GM12878 (cell line): ENCODE measurements around the gene EIF3A. TPM values are rescaled to one million over a fixed set of nuclear protein-coding genes. Genes with fewer than 3 reads are reported as not detected.

ENCODE experiments used
- ATAC-seq: fragments of 200-7000 bp; cut with Tn5 transposase; 3 replicates; pipeline ENCODE4 v1.9.1; 2020; ENCODE audit warnings: mild to moderate bottlenecking, moderate library complexity
- BruUV-seq: library from RNA; stranded (reverse); fragments of 400-500 nt; replicated peaks from 2 replicates; lab custom pipeline; 2021; lab: Mats Ljungman, UMichigan
- CTCF ChIA-PET: fragments of 300-600 bp; sonication (Branson Sonifier 250); formaldehyde crosslinking; extraction: SDS; loops from one replicate; lab custom pipeline; 2021; ENCODE audit warnings: inconsistent platforms; lab: Yijun Ruan, JAX
- POLR2A ChIA-PET: fragments of 350-600 bp; formaldehyde crosslinking; extraction: SDS; loops from one replicate; lab custom pipeline; 2021; ENCODE audit warnings: inconsistent platforms; lab: Charles Lee
- RAD21 ChIA-PET: fragments of 300-600 bp; sonication (Branson Sonifier 250); formaldehyde crosslinking; loops from one replicate; lab custom pipeline; 2023; ENCODE audit warnings: antibody characterized with exemption; ENCODE audit not compliant: unreplicated experiment; lab: Charles Lee
- SMC1A ChIA-PET: fragments of 300-600 bp; sonication (Branson Sonifier 250); formaldehyde crosslinking; loops from one replicate; lab custom pipeline; 2023; ENCODE audit not compliant: unreplicated experiment, uncharacterized antibody; lab: Charles Lee
- DNase-seq: peaks from one replicate; pipeline ENCODE4 v3.0.0-alpha.2; 2011; ENCODE audit warnings: low read depth, low spot score
- FAIRE-seq: peaks from 3 replicates; lab custom pipeline; 2011; peaks lifted over from hg19 to GRCh38; lab: Jason Lieb, UNC
- H2AFZ ChIP-seq: 2 replicates; pipeline ENCODE4 v1.6.0; 2011; ENCODE audit warnings: low read depth, low read length, control low read depth; ENCODE audit not compliant: control insufficient read depth
- H3K27ac ChIP-seq: 2 replicates; pipeline ENCODE4 v1.5.1; 2011; ENCODE audit warnings: control low read depth; ENCODE audit not compliant: control insufficient read depth, insufficient read depth
- H3K27me3 ChIP-seq, 2 experiments: replicated peaks in 1 of 2; 2 replicates each; pipeline versions ENCODE4 v1.6.0 to v1.6.1; 2011; ENCODE audit warnings: low read length in 1 of 2; ENCODE audit not compliant: control insufficient read depth in 2 of 2, insufficient read depth in 2 of 2
- H3K36me3 ChIP-seq, 2 experiments: 2 replicates each; pipeline ENCODE4 v1.5.1; 2011; ENCODE audit warnings: low read length in 1 of 2; ENCODE audit not compliant: control insufficient read depth in 2 of 2, insufficient read depth in 2 of 2
- H3K4me1 ChIP-seq: 2 replicates; pipeline ENCODE4 v1.6.1; 2011; ENCODE audit warnings: mild to moderate bottlenecking, low read length, moderate library complexity, mixed read lengths; ENCODE audit not compliant: control insufficient read depth, insufficient read depth
- H3K4me2 ChIP-seq: 2 replicates; pipeline ENCODE4 v1.6.0; 2011; ENCODE audit warnings: control low read depth; ENCODE audit not compliant: control insufficient read depth, insufficient read depth
- H3K4me3 ChIP-seq: fragments of 200-600 bp; sonication (generic); 2 replicates; pipeline ENCODE4 v1.5.1; 2016
- H3K79me2 ChIP-seq: 2 replicates; pipeline ENCODE4 v1.6.0; 2011; ENCODE audit warnings: low read length; ENCODE audit not compliant: control insufficient read depth, insufficient read depth
- H3K9ac ChIP-seq: 2 replicates; pipeline ENCODE4 v1.8.0; 2011; ENCODE audit warnings: low read length, control low read depth, mixed read lengths; ENCODE audit not compliant: control insufficient read depth, insufficient read depth
- H3K9me3 ChIP-seq: replicated peaks from 3 replicates; pipeline ENCODE4 v1.5.1; 2011; ENCODE audit warnings: mild to moderate bottlenecking, low read length; ENCODE audit not compliant: control insufficient read depth, insufficient read depth
- H4K20me1 ChIP-seq: 2 replicates; pipeline ENCODE4 v1.6.0; 2011; ENCODE audit not compliant: control insufficient read depth, insufficient read depth
- IKZF1 ChIP-seq: fragments of 450-650 bp; conservative IDR thresholded peaks from 2 replicates; pipeline ENCODE4 v1.6.1; 2017; ENCODE audit warnings: antibody characterized with exemption, mild to moderate bottlenecking
- PAX8 ChIP-seq: fragments of 450-650 bp; IDR thresholded peaks from 2 replicates; pipeline ENCODE4 v1.6.1; 2017; ENCODE audit warnings: mild to moderate bottlenecking, moderate library complexity
- RAD51 ChIP-seq: fragments of 450-650 bp; IDR thresholded peaks from 2 replicates; pipeline ENCODE4 v1.6.1; 2016; ENCODE audit warnings: moderate library complexity, mild to moderate bottlenecking, inconsistent platforms
- ZBED1 ChIP-seq: IDR thresholded peaks from 2 replicates; pipeline ENCODE4 v1.6.1; 2016; ENCODE audit warnings: borderline replicate concordance
- WGBS: methylation state at CpG from one replicate; pipeline ENCODE4 v1.1.6; 2016; ENCODE audit warnings: low lambda C conversion rate; ENCODE audit not compliant: insufficient replicate concordance, insufficient coverage; ENCODE audit errors: missing lambda C conversion rate; 5-methylcytosine and 5-hydroxymethylcytosine counted together
- in situ Hi-C: fragments of 300-500 bp; cut with MboI; formaldehyde crosslinking; loops from 9 replicates; pipeline ENCODE4 v1.14.3; 2018; ENCODE audit warnings: mixed read lengths
- intact Hi-C: fragments of 100-400 bp; cut with micrococcal nuclease; formaldehyde crosslinking; loops from one replicate; pipeline ENCODE4 v1.14.2; 2022; ENCODE audit not compliant: unreplicated experiment
- polyA plus RNA-seq, 11 experiments: library from polyadenylated mRNA; depleted of rRNA in 4 of 11; unstranded in 6 of 11; stranded (reverse) in 5 of 11; fragments of >200 nt; fragmentation: Nextera tagmentation in 4 of 11; fragmentation: Illumina TruSeq in 1 of 11; extraction: Ambion mirVana in 4 of 11; extraction: Trizol in 1 of 11; gene quantifications; 1 replicate in 1 of 11; 2 replicates in 10 of 11; pipeline versions ENCODE4 v1.2.1 to v1.2.3, GENCODE V29; 2011 to 2016; ENCODE audit warnings: inconsistent platforms in 2 of 11, missing spikeins in 2 of 11, low read depth in 1 of 11
- total RNA-seq, 4 experiments: library from RNA; depleted of rRNA in 3 of 4; stranded (reverse); fragments of >200 nt in 3 of 4; fragmentation: Illumina TruSeq in 1 of 4; extraction: Trizol in 1 of 4; gene quantifications; 2 replicates each; pipeline versions ENCODE4 v1.2.1 to v1.2.3, GENCODE V29; 2013 to 2021
- TF ChIP-seq, protein P1 (sequence below): fragments of 450-650 bp; IDR thresholded peaks from 2 replicates; pipeline ENCODE4 v1.6.1; 2017; ENCODE audit warnings: antibody characterized with exemption, mild to moderate bottlenecking, moderate library complexity

EIF3A gene
- total and polyA plus RNA-seq, 10 of the 15 experiments (the other 5 are each of a cell fraction or from before 2014, with no cell fraction given): 42.3 to 195 (median 96.3) TPM

DNA sequence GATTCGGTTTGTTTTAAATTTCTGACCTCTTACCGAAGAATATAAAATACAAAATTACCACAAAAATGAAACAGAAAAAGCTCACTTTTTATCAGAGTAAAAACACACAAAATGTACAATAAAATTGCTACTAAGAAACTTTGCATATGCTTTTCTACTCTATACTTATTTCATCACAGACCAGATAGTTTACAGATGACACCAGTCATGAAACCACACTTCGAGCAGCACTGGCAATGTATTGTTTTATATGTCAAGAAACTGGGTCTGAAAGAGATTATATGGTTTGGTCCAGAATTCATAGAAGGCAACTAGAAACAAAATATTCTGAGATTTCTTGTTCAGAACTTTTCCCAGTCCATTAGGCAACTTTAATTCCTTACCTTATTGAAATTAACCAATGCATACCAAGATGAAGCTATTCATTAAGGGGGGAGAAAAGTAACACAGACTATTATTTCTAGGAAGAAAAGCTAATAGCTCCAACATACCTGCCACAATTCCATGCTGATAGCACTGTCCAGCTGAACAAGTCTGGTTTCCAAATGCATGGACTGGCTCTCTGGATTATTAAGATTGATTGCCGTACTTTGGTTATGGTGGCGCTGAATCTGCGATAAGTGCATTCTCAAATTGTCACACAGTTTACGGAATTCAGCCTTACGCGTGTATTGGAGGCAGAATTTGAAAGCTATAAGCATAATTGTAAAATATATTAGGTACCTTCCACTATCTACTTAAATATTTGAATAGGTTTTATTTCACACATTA lies 10.0 kb downstream of the EIF3A start:
- TF ChIP-seq RAD51 (no peak), PAX8 (no peak), IKZF1 (no peak), ZBED1 (no peak)
- TF ChIP-seq, protein P1, sequence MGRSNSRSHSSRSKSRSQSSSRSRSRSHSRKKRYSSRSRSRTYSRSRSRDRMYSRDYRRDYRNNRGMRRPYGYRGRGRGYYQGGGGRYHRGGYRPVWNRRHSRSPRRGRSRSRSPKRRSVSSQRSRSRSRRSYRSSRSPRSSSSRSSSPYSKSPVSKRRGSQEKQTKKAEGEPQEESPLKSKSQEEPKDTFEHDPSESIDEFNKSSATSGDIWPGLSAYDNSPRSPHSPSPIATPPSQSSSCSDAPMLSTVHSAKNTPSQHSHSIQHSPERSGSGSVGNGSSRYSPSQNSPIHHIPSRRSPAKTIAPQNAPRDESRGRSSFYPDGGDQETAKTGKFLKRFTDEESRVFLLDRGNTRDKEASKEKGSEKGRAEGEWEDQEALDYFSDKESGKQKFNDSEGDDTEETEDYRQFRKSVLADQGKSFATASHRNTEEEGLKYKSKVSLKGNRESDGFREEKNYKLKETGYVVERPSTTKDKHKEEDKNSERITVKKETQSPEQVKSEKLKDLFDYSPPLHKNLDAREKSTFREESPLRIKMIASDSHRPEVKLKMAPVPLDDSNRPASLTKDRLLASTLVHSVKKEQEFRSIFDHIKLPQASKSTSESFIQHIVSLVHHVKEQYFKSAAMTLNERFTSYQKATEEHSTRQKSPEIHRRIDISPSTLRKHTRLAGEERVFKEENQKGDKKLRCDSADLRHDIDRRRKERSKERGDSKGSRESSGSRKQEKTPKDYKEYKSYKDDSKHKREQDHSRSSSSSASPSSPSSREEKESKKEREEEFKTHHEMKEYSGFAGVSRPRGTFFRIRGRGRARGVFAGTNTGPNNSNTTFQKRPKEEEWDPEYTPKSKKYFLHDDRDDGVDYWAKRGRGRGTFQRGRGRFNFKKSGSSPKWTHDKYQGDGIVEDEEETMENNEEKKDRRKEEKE: no peak
- no peak for ATAC-seq
- 89% methylated on average over 9 of the region's 9 CpGs for WGBS
- H3K79me2 ChIP-seq: peaks cover 62% of the 10 kb centered on the region
- POLR2A ChIA-PET: interaction anchor here (0.5 kb wide), 2 partner anchors 30 to 514 kb away, joined by 4 to 9 read pairs; no protein-coding TSS in a partner anchor
- intact Hi-C loops (loop anchor here (5.0 to 10.0 kb wide), 3 partner anchors 38 to 524 kb away; partner anchors contain the start of gene TIAL1), in situ Hi-C loops (no loop called here)
- peaks cover 7 to 38% of the 10 kb centered on the region in 2 experiments for H3K36me3 ChIP-seq
- no peaks in the 10 kb centered on the region for H3K9me3 ChIP-seq
- H3K27ac ChIP-seq: no peak overlapping the region
- SMC1A ChIA-PET: interaction anchor here (0.9 to 1.2 kb wide), 3 partner anchors 9 to 38 kb away, joined by 4 to 5 read pairs (median 4); no protein-coding TSS in a partner anchor
- H3K9ac ChIP-seq: no peak overlapping the region
- H3K4me2 ChIP-seq: no peak overlapping the region
- no peak for FAIRE-seq
- no peaks in the 10 kb centered on the region for H4K20me1 ChIP-seq
- H2AFZ ChIP-seq: no peak overlapping the region
- H3K4me1 ChIP-seq: no peaks in the 10 kb centered on the region
- CTCF ChIA-PET: interaction anchor here (0.7 to 2.1 kb wide), 3 partner anchors 9 to 129 kb away, joined by 3 to 4 read pairs (median 3); no protein-coding TSS in a partner anchor
- no peak overlapping the region for H3K4me3 ChIP-seq
- no peaks in the 10 kb centered on the region for H3K27me3 ChIP-seq
- DNase-seq: no peak
- BruUV-seq: no TSS peak
- RAD21 ChIA-PET: no interaction called here
